ENCODE data around the gene PSMC6.
"Not testable (repeated sequence)": the region's sequence is repeated elsewhere in the genome, so short reads cannot be mapped to it uniquely, and the experiment has no call there.

The PSMC6 gene

GRCh38 chr14:52723514-52724359, 16.7 kb downstream of the PSMC6 start:
- DNase-seq = no peak

DNA sequence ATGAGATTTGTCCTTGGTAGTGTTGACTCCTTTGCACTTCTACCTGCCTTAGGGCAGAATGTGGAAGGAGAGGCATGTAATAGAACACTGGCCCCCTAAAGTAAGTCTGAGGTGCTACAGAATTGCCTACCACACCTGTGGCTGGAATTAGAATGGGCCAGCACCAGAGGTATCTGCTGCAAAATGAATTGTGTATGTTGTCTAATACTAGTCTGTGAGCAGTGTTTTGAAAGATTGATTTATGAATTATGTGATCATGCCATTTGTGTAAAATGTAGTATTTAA, 17.3 kb downstream of the PSMC6 start:
- no peak for DNase-seq

DNA sequence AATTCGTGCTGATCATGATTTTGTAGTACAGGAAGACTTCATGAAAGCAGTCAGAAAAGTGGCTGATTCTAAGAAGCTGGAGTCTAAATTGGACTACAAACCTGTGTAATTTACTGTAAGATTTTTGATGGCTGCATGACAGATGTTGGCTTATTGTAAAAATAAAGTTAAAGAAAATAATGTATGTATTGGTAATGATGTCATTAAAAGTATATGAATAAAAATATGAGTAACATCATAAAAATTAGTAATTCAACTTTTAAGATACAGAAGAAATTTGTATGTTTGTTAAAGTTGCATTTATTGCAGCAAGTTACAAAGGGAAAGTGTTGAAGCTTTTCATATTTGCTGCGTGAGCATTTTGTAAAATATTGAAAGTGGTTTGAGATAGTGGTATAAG, 20.5 kb downstream of the PSMC6 start:
- not testable (repeated sequence) for DNase-seq

DNA sequence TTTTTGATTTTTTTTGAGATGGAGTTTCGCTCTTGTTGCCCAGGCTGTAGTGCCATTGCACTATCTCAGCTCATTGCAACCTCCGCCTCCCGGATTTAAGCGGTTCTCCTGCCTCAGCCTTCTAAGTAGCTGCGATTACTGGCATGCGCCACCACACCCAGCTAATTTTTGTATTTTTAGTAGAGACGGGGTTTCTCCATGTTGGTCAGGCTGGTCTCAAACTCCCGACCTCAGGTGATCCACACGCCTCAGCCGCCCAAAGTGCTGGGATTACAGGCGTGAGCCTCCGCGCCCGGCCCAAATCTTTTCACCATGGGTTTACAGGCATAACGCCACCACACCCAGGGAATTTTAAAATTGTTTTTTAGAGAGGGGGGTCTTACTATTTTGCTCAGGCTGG, 22.0 kb downstream of the PSMC6 start:
- not testable (repeated sequence) for DNase-seq

GRCh38 chr14:52729585-52729924, 22.6 kb downstream of the PSMC6 start:
- DNase-seq = no peak

DNA sequence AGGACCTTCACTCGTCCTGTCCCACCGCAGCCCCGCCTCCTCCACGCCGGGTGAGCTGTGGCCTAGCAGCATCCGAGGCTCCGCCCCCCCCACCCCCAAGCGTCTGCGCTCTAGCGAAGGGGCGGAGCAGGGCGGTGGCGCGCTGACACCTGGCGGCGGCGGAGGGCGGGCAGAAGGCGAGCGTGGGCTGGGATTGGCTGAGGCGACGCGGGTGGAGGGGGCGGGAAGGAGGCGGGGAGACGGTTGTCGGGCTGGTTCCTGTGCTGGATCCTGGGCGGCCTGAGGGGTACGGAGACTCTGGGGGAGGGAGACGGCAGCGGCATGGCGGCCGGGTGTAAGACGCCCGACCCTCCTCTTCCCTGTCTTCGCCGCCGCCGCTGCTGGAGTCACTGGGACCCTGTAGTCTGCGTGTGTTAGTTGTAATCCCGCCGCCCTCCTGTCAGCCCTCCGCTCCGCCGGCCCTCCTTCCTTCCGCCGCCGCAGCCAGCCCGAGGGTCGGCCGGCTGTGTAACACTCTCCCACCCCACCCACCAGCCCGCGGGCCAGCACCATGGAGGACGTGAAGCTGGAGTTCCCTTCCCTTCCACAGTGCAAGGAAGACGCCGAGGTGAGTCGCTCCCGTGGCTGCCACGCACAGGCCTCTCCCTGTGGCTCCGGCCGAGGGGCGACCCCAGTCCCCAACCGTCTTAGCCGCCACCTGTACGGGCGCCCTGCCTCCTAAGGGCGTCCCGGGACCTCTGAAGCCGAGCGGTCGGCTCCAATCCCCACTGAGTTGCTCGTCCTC, 23.1 kb downstream of the PSMC6 start, which contains the start of gene STYX:
Gene STYX (plus strand): TSS at position 242 of the 784 bp plus-strand sequence. CDS start 309 bp downstream, at position 551.
- DNase-seq = peak; percentile 95

- DNase-seq = no peak
Observed at GRCh38 chr14:52730709-52731111, 23.7 kb downstream of the PSMC6 start.

DNA sequence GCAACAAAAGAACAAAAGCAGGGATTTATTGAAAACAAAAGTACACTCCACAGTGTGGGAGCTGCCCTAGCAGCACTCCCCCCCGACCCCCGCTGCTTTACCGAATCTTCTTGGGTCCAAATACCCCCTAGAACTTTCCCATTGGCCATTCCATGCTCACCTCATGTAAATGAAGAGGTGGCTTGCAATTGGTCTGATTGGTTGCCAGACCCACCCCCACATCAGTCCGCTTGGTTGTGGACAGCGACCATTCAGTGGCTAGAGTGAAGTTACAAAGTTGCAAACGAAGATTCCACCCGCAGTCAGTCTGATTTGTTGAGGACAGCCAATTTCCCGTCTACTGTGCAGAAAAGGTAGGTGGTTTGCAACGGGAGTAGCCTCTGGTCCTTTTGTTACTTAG, 26.8 kb downstream of the PSMC6 start:
- DNase-seq = no peak

GRCh38 chr14:52735921-52736489, 29.0 kb downstream of the PSMC6 start:
- DNase-seq = no peak

DNA sequence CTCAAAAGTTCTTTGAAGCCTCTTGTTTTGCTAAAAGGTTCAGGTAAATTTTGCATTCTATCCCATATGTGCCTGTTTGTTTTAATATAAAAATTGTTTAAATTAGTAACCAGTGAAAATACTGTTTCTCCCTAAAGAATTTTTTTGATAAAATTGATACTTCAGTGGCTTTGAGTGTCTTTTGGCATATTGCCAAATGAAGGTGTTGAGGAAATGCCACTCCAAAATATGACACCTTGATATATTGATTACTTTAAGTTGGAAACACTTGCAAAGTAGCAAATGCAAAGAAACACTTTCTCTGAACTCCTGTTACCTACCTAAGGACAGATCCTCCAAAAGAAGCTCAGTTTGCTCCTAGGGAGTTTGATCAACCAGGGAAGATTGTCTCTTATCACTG, 31.4 kb downstream of the PSMC6 start:
- DNase-seq = no peak

- no peak for DNase-seq
Observed at GRCh38 chr14:52740751-52741150, 33.8 kb downstream of the PSMC6 start.

- no peak for DNase-seq
Observed at GRCh38 chr14:52741865-52742264, 34.9 kb downstream of the PSMC6 start.

- no peak for DNase-seq
Observed at GRCh38 chr14:52748647-52749292, 41.8 kb downstream of the PSMC6 start.

- DNase-seq = no peak
Observed at GRCh38 chr14:52755607-52756316, 48.8 kb downstream of the PSMC6 start.

DNA sequence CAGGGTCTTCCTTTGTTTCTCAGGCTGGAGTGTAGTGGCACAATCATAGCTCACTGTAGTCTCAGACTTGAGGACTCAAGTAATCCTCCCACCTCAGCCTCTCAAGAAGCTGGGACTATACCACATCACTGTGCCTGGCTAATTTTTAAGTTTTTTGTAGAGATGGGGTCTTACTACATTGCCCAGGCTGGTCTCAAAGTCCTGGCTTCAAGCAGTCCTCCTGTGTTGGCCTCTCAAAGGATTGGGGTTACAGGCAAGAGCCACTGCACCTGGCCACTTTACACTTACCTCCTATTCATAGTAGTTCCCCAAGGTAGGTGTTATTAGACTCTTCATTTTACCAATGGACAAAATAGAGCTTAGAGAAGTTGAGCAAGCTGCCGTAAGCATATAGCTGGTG, 52.1 kb downstream of the PSMC6 start:
- DNase-seq = no peak

DNA sequence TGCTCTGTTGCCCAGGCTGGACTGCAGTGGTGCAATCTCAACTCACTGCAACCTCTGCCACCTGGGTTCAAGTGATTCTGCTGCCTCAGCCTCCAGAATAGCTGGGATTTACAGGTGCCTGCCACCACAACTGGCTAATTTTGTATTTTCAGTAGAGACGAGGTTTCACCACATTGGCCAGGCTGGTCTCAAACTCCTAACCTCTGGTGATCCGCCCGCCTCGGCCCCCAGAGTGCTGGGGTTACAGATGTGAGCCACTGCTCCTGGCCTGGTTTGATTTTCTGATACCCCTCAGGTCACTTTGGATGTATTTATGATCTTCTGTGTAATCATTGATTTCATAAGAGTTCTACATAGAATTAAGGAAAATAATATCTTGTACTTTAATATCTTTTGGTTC, 55.9 kb downstream of the PSMC6 start:
- not testable (repeated sequence) for DNase-seq

DNA sequence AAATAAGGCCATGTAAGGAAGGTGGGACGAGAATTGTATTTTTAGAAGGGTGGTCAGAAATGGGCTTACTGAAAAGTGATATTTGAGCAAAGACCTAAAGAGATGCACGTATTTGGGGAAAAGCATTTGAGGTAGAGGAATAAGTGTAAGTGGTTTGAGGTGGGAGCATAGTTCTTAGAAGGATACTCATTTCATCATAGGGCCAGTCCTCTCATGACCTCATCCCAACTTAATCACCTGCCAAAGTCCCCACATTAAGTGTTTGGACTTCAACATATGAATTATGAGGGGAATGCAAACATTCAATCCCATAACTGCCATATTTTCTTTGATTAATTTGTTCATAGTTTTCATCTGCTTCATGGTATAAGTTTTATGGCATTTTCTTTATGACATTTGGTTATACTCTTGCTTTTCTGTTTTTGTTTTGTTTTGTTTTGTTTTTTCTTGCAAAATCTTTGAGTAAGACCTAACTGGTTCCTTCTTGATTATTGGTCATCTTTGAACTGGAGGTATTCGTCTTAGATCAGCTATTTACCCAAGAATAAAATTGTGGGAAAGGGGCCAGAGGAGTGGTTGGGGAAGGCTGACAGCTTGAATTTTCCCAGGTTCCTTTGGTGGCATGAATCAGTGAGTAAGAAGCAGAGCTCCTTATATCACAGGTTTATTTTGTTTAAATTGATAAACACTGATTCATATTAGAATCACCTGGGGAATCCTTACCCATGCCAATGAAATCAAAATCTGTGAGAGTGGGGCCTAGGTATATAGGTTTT, 60.2 kb downstream of the PSMC6 start:
- DNase-seq = no peak

DNA sequence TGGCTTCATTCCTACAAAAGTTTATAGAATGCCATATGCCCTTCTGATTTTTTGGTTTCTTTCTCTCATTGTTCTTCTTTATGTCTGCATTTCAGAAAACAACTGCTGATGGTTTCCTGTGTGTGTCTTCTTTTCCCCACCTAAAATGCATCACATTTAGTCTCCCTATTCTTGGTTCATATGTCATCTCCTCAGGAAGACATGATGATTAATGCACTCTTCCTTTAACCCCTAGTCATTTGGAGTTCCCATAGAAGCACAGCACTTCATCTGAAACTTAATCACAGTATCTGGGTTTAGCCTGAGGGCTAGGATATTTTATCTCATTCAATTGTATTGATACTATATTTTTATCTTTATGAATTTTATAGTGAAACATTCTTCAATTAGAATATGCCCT, 62.9 kb downstream of the PSMC6 start:
- DNase-seq = no peak

DNA sequence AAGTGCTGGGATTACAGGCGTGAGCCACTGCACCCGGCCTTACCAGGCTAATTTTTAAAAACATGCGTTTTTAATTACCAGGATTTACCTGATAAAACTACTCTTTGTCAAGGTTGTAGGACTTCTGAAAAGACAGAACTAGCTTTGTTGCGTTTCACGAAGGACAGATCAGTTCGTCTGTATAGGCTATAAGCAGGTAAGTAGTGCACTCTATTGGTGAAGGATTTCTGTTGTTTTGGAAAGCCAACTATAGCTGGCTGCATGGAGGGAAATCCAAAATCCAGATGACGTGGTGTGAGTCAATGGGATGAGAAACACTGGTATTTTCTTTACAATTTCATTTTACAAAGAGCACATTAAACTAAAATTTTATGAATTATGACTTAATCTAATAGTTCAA, 69.8 kb downstream of the PSMC6 start:
- no peak for DNase-seq

Measured in DMS 273 treated with DMSO at 0.1 percent for 48 hours (cell line).